ENCODE results near the gene CMIP.

GRCh38 chr16:81547194-81547938 lies 102.8 kb downstream of the CMIP start:
- no peak for TF ChIP-seq POLR2A (IDR thresholded peaks at IDR 0.05)
- TF ChIP-seq, protein P1, sequence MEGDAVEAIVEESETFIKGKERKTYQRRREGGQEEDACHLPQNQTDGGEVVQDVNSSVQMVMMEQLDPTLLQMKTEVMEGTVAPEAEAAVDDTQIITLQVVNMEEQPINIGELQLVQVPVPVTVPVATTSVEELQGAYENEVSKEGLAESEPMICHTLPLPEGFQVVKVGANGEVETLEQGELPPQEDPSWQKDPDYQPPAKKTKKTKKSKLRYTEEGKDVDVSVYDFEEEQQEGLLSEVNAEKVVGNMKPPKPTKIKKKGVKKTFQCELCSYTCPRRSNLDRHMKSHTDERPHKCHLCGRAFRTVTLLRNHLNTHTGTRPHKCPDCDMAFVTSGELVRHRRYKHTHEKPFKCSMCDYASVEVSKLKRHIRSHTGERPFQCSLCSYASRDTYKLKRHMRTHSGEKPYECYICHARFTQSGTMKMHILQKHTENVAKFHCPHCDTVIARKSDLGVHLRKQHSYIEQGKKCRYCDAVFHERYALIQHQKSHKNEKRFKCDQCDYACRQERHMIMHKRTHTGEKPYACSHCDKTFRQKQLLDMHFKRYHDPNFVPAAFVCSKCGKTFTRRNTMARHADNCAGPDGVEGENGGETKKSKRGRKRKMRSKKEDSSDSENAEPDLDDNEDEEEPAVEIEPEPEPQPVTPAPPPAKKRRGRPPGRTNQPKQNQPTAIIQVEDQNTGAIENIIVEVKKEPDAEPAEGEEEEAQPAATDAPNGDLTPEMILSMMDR (IDR thresholded peaks at IDR 0.05) = no peak

All from Peyer's patch (tissue), 4 donors.